CD14-positive monocyte (primary cell): ENCODE results near the gene FAM187B. TPM values are rescaled to one million over a fixed set of nuclear protein-coding genes. Genes with fewer than 3 reads are reported as not detected.

Experiments used
- DNase-seq, 3 donors: peaks; one replicate each; pipeline ENCODE4 v3.0.0-alpha.2; 2011 to 2022
- H2AFZ ChIP-seq: 2 replicates; pipeline ENCODE4 v1.6.0; 2012; ENCODE audit warnings: mild to moderate bottlenecking, low read depth, low read length, inconsistent platforms; ENCODE audit not compliant: insufficient read depth, poor library complexity, severe bottlenecking
- H3K27ac ChIP-seq, 2 donors: 1 replicate in 1 of 2; 2 replicates in 1 of 2; pipeline ENCODE4 v1.5.1; 2012 to 2013; ENCODE audit warnings: low read length in 2 of 2, control low read depth in 1 of 2, inconsistent platforms in 1 of 2, low read depth in 1 of 2, mild to moderate bottlenecking in 1 of 2
- H3K27me3 ChIP-seq, 2 donors: one replicate each; pipeline versions ENCODE4 v1.6.0 to v1.6.1; 2011 to 2013; ENCODE audit warnings: low read length in 2 of 2; ENCODE audit not compliant: control insufficient read depth in 2 of 2, insufficient read depth in 2 of 2
- H3K36me3 ChIP-seq, 2 donors: replicated peaks in 1 of 2; 1 replicate in 1 of 2; 2 replicates in 1 of 2; pipeline versions ENCODE4 v1.5.1 to v1.6.1; 2012 to 2013; ENCODE audit warnings: low read length in 2 of 2, control low read depth in 1 of 2, inconsistent platforms in 1 of 2, mild to moderate bottlenecking in 1 of 2; ENCODE audit not compliant: insufficient read depth in 2 of 2, control insufficient read depth in 1 of 2
- H3K4me1 ChIP-seq, 2 donors: 1 replicate in 1 of 2; 2 replicates in 1 of 2; pipeline versions ENCODE4 v1.5.1 to v1.6.1; 2012 to 2013; ENCODE audit warnings: low read length in 2 of 2, control low read depth in 1 of 2, inconsistent platforms in 1 of 2, mild to moderate bottlenecking in 1 of 2, moderate library complexity in 1 of 2; ENCODE audit not compliant: insufficient read depth in 2 of 2, control insufficient read depth in 1 of 2
- H3K4me2 ChIP-seq: replicated peaks from 2 replicates; pipeline ENCODE3; 2012; ENCODE audit warnings: low read length, moderate library complexity, mild to moderate bottlenecking; ENCODE audit not compliant: poor library complexity, severe bottlenecking; ENCODE audit errors: extremely low read depth
- H3K4me3 ChIP-seq, 3 experiments: fragments of 200-600 bp in 1 of 3; sonication (generic) in 1 of 3; replicated peaks in 1 of 3; 1 replicate in 2 of 3; 2 replicates in 1 of 3; pipeline ENCODE4 v1.5.1; 2011 to 2013; ENCODE audit warnings: low read length in 3 of 3, mild to moderate bottlenecking in 3 of 3, control low read depth in 2 of 3, low read depth in 2 of 3, inconsistent platforms in 1 of 3, moderate library complexity in 1 of 3
- H3K79me2 ChIP-seq: 2 replicates; pipeline ENCODE4 v1.6.0; 2012; ENCODE audit warnings: mild to moderate bottlenecking, control low read depth, inconsistent platforms, low read length, moderate library complexity; ENCODE audit not compliant: insufficient read depth
- H3K9ac ChIP-seq: 2 replicates; pipeline ENCODE4 v1.6.0; 2017; ENCODE audit warnings: low read length, mild to moderate bottlenecking; ENCODE audit not compliant: insufficient read depth, poor library complexity, severe bottlenecking
- H3K9me3 ChIP-seq, 2 donors: replicated peaks in 1 of 2; 1 replicate in 1 of 2; 2 replicates in 1 of 2; pipeline versions ENCODE4 v1.5.1 to v1.6.1; 2012 to 2013; ENCODE audit warnings: low read length in 2 of 2, control low read depth in 1 of 2; ENCODE audit not compliant: control insufficient read depth in 1 of 2, insufficient read depth in 1 of 2
- H4K20me1 ChIP-seq: 2 replicates; pipeline ENCODE4 v1.6.0; 2012; ENCODE audit warnings: mild to moderate bottlenecking, low read length, control low read depth, moderate library complexity; ENCODE audit not compliant: insufficient read depth
- H3K27ac Mint-ChIP-seq, 7 donors: one replicate each; pipeline ENCODE4 v1.8.0; 2020; ENCODE audit warnings: mild to moderate bottlenecking in 7 of 7, mixed read lengths in 7 of 7, moderate library complexity in 6 of 7, inconsistent platforms in 2 of 7
- H3K27me3 Mint-ChIP-seq, 3 donors: one replicate each; pipeline ENCODE4 v1.8.0; 2021 to 2022; ENCODE audit warnings: low read depth in 3 of 3, mild to moderate bottlenecking in 3 of 3, mixed read lengths in 3 of 3, moderate library complexity in 3 of 3, inconsistent platforms in 1 of 3
- H3K36me3 Mint-ChIP-seq, 2 donors: one replicate each; pipeline ENCODE4 v1.8.0; 2020; ENCODE audit warnings: mixed read lengths in 2 of 2, inconsistent platforms in 1 of 2, mild to moderate bottlenecking in 1 of 2
- H3K4me1 Mint-ChIP-seq: one replicate; pipeline ENCODE4 v1.8.0; 2020; ENCODE audit warnings: mild to moderate bottlenecking, mixed read lengths
- H3K4me3 Mint-ChIP-seq, 2 donors: one replicate each; pipeline ENCODE4 v1.8.0; 2020; ENCODE audit warnings: mild to moderate bottlenecking in 2 of 2, mixed read lengths in 2 of 2, moderate library complexity in 1 of 2
- H3K9me3 Mint-ChIP-seq, 7 donors: one replicate each; pipeline ENCODE4 v1.8.0; 2020 to 2022; ENCODE audit warnings: mixed read lengths in 7 of 7, mild to moderate bottlenecking in 6 of 7, moderate library complexity in 6 of 7, inconsistent platforms in 2 of 7
- CTCF ChIP-seq: fragments of 200-600 bp; IDR thresholded peaks from one replicate; pipeline ENCODE4 v1.8.0; 2022; ENCODE audit warnings: antibody characterized with exemption, mild to moderate bottlenecking
- WGBS: methylation state at CpG from one replicate; pipeline ENCODE4 v1.1.5; 2013; ENCODE audit warnings: missing lambda C conversion rate; ENCODE audit not compliant: insufficient coverage; 5-methylcytosine and 5-hydroxymethylcytosine counted together
- intact Hi-C, 2 donors: fragments of 100-400 bp; cut with micrococcal nuclease; formaldehyde crosslinking; loops; one replicate each; pipeline versions ENCODE4 v1.15.0 to v1.15.1; 2023
- polyA plus RNA-seq, 3 donors: library from polyadenylated mRNA; depleted of rRNA in 1 of 3; unstranded in 2 of 3; stranded (reverse) in 1 of 3; fragments of 300-500 nt in 2 of 3; fragments of >200 nt in 1 of 3; fragmentation: Illumina TruSeq in 2 of 3; gene quantifications; 1 replicate in 2 of 3; 2 replicates in 1 of 3; pipeline ENCODE4 v1.2.3, GENCODE V29; 2012 to 2021

The FAM187B gene
- polyA plus RNA-seq, 3 donors: not detected

GRCh38 chr19:35262101-35262761, 33.7 kb upstream of the FAM187B start:
- Histone ChIP-seq H3K36me3 (no peaks in the 10 kb centered on the region), H3K4me1 (peaks cover 31 to 34% of the 10 kb centered on the region in 2 donors), H3K27me3 (peaks cover 0 to 10% of the 10 kb centered on the region in 2 donors), H3K9ac (no peak overlapping the region), H2AFZ (no peak overlapping the region), H3K9me3 (no peaks in the 10 kb centered on the region), H3K27ac (no peak overlapping the region), H3K4me3 (no peak overlapping the region), H3K79me2 (peaks cover 6% of the 10 kb centered on the region), H3K4me2 (no peak overlapping the region), H4K20me1 (no peaks in the 10 kb centered on the region)
- intact Hi-C loops: loop anchor here in 1 of 2 donors (10.0 kb wide), 1 partner anchor 57 kb away; no protein-coding TSS in a partner anchor
- WGBS: 56% methylated on average over 14 of the region's 17 CpGs
- DNase-seq: no peak
- H3K36me3 Mint-ChIP-seq: peaks cover 3% of the 10 kb centered on the region in 2 donors
- peaks cover 0 to 2% (median 0%) of the 10 kb centered on the region in 7 donors for H3K9me3 Mint-ChIP-seq
- peak overlapping the region in 1 of 2 donors; percentile 41 for H3K4me3 Mint-ChIP-seq
- H3K27ac Mint-ChIP-seq: peak overlapping the region in 1 of 7 donors; percentile 28
- H3K27me3 Mint-ChIP-seq: peaks cover 9 to 31% (median 15%) of the 10 kb centered on the region in 3 donors
- TF ChIP-seq CTCF: no peak
- peaks cover 30% of the 10 kb centered on the region for H3K4me1 Mint-ChIP-seq

- no peaks in the 10 kb centered on the region for H3K36me3 ChIP-seq
- no peak overlapping the region for H3K27ac ChIP-seq
- no peak for DNase-seq
- Mint-ChIP-seq H3K4me1 (peaks cover 27% of the 10 kb centered on the region), H3K9me3 (peaks cover 0 to 2% (median 0%) of the 10 kb centered on the region in 7 donors), H3K4me3 (peak overlapping the region in 1 of 2 donors; percentile 35), H3K27ac (no peak overlapping the region), H3K36me3 (peaks cover 3% of the 10 kb centered on the region in 2 donors), H3K27me3 (peaks cover 12 to 31% (median 15%) of the 10 kb centered on the region in 3 donors)
- no peak overlapping the region for H3K9ac ChIP-seq
- H3K4me3 ChIP-seq: no peak overlapping the region
- 82% methylated on average over 10 of the region's 12 CpGs for WGBS
- H3K79me2 ChIP-seq: no peaks in the 10 kb centered on the region
- TF ChIP-seq CTCF: no peak
- no peaks in the 10 kb centered on the region for H4K20me1 ChIP-seq
- H3K4me2 ChIP-seq: no peak overlapping the region
- peaks cover 24 to 27% of the 10 kb centered on the region in 2 donors for H3K4me1 ChIP-seq
- peaks cover 0 to 10% of the 10 kb centered on the region in 2 donors for H3K27me3 ChIP-seq
- intact Hi-C loops: loop anchor here in 1 of 2 donors (10.0 kb wide), 1 partner anchor 57 kb away; no protein-coding TSS in a partner anchor
- H2AFZ ChIP-seq: no peak overlapping the region
- no peaks in the 10 kb centered on the region for H3K9me3 ChIP-seq
Observed at GRCh38 chr19:35261356-35262100, 33.0 kb upstream of the FAM187B start.
